LNCAP (cell line): ENCODE data around the gene TAF7.

Experiments used
- TF ChIP-seq, protein P1 (sequence below): fragments of 450-650 bp; IDR thresholded peaks from 2 replicates; pipeline ENCODE4 v1.5.1; 2017; ENCODE audit warnings: mild to moderate bottlenecking

Gene TAF7

GRCh38 chr5:141343953-141344463, 23.4 kb upstream of the TAF7 start:
- TF ChIP-seq, protein P1, sequence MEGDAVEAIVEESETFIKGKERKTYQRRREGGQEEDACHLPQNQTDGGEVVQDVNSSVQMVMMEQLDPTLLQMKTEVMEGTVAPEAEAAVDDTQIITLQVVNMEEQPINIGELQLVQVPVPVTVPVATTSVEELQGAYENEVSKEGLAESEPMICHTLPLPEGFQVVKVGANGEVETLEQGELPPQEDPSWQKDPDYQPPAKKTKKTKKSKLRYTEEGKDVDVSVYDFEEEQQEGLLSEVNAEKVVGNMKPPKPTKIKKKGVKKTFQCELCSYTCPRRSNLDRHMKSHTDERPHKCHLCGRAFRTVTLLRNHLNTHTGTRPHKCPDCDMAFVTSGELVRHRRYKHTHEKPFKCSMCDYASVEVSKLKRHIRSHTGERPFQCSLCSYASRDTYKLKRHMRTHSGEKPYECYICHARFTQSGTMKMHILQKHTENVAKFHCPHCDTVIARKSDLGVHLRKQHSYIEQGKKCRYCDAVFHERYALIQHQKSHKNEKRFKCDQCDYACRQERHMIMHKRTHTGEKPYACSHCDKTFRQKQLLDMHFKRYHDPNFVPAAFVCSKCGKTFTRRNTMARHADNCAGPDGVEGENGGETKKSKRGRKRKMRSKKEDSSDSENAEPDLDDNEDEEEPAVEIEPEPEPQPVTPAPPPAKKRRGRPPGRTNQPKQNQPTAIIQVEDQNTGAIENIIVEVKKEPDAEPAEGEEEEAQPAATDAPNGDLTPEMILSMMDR: no peak; the same call in 1 of the 2 replicates

DNA sequence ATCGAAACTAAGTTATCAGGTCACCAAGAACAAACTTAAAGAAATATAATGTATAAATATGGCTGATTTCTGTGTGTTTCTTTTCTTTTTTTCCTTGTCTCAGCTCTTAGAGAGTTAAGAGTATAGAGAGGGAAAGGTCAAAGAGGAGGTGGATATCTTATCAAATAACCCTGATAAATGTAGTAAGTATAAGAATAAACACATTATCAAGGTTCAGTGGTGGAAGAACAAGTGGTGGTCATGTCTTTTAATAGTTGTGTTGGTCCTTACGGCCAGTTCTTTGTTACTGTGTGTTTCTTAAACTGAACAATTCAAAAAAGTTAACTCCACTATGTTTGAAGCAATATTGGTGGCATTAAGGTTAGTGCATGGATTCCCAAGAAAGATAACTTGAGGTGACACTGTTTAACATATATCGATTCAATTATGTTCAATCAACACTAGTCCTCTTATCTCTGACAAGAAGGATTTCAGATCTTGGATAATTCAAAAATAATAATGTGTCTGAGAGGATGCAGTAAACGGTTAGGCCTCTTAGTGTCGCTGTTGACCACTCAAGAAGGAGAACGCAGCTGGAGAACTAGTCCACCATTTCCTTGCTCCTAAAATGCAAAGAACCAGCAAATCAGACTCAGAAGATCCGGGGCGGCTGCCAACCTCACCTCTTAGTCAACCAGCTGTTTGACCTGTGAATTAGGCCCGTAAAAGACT, 22.8 kb upstream of the TAF7 start, which contains the start of gene PCDHGA3:
Gene PCDHGA3 (plus strand): TSS at position 588 of the 711 bp plus-strand sequence. CDS start 205 bp downstream, outside the sequence.
- TF ChIP-seq, protein P1: peak; percentile 56

DNA sequence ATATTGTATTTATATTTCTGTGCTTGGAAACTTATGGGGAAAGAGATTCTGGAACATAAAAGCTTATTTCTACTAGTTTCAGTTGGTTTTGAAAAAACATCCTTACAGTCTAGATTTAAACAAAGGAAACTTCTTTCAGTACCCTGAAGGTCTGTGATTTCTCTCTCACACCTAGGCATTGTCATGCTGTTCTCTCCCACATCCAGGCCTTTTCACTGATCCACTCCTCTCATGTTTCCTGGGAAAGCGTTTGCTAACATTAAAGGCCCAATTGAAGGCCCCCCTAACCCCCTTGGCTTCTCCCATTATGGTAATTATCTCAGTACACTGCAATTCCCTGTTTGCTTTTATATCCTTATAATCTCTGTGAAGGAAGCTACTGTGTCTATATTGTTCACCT, 22.2 kb upstream of the TAF7 start:
- TF ChIP-seq, protein P1: no peak

DNA sequence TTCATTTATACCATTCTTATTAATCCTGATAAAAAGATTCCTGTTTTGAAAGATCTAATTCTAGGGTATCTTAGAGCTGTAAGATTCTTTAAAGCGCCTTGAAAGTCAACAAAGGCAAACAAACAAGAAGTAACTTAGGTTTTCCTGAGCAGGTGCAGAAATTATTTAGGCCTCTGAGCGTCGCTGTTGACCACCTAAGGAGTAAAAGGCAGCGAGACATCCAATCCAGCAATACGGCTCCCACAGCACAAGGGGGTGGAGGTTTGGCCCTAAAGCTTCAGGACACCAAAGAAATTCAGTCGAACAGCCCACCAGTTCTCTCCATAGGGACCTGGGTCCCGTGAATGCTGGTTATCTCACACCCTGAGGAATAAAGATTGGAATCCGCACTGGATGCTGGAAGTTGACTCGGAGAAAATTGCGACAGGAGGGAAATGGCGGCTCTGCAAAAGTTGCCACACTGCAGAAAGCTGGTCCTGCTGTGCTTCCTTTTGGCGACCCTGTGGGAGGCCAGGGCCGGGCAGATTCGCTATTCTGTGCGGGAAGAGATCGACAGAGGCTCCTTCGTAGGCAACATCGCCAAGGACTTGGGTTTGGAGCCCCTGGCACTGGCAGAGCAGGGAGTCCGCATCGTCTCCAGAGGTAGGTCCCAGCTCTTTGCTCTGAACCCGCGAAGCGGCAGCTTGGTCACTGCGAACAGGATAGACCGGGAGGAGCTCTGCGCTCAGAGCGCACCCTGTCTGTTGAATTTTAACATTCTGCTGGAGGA, 18.1 kb upstream of the TAF7 start, which contains the start of gene PCDHGA2:
Gene PCDHGA2 (plus strand): TSS at position 223 of the 769 bp plus-strand sequence.
- TF ChIP-seq, protein P1: peak; percentile 48

- TF ChIP-seq, protein P1: peak; percentile 77
Measured at GRCh38 chr5:141330299-141331080, 9.9 kb upstream of the TAF7 start, which contains the start of gene PCDHGA1. Gene PCDHGA1, plus strand, starts transcription at chr5:141330514.

DNA sequence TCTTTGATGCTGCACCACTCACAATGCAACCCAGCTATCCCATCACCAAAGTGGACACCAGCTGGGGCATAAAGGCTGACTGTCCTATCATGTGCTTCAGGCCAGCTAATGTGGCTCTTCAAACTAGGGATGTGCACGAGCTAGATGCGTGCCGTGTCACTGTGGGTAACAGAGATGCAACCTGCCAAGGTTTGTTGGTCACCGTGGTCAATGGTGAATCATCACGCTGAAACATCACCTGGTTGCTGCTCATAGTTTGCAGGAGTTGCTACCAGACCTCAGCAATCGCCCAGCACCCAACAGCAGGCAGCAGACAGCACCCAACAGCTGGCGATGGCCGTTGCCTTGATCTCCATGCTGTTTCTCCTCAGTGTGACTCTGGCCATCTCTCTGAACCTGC, 7.6 kb upstream of the TAF7 start:
- TF ChIP-seq, protein P1: no peak
